H1 (cell line): ENCODE measurements around the gene MGAT5B. TPM values are rescaled to one million over a fixed set of nuclear protein-coding genes. Genes with fewer than 3 reads are reported as not detected.

Experiments used
- CTCF ChIA-PET: fragments of 300-600 bp; sonication (Branson Sonifier 250); formaldehyde crosslinking; loops from one replicate; lab custom pipeline; 2021; ENCODE audit not compliant: partially characterized antibody; lab: Charles Lee
- POLR2A ChIA-PET: fragments of 300-600 bp; sonication (Branson Sonifier 250); formaldehyde crosslinking; loops from one replicate; lab custom pipeline; 2021; ENCODE audit warnings: inconsistent platforms; ENCODE audit not compliant: partially characterized antibody; lab: Charles Lee
- DNase-seq, 2 experiments: peaks; one replicate each; pipeline versions ENCODE4 v3.0.0 to v3.0.0-alpha.2; 2010 to 2022; ENCODE audit warnings: low spot score in 2 of 2, low read depth in 1 of 2, mixed read lengths in 1 of 2
- FAIRE-seq: peaks from 2 replicates; lab custom pipeline; 2011; peaks lifted over from hg19 to GRCh38; lab: Jason Lieb, UNC
- H2AFZ ChIP-seq: 2 replicates; pipeline ENCODE4 v1.8.1; 2012; ENCODE audit warnings: low read length, inconsistent platforms
- H2AK5ac ChIP-seq: 2 replicates; pipeline ENCODE4 v1.6.1; 2013; ENCODE audit warnings: low read depth, low read length
- H2BK120ac ChIP-seq: replicated peaks from 2 replicates; pipeline ENCODE3; 2013; ENCODE audit warnings: low read depth, low read length, inconsistent platforms
- H2BK12ac ChIP-seq: 2 replicates; pipeline ENCODE4 v1.6.1; 2013; ENCODE audit warnings: low read depth, low read length
- H2BK15ac ChIP-seq: 2 replicates; pipeline ENCODE4 v1.6.1; 2013; ENCODE audit warnings: low read length
- H2BK20ac ChIP-seq: 2 replicates; pipeline ENCODE4 v1.6.1; 2013; ENCODE audit warnings: low read length
- H2BK5ac ChIP-seq: 2 replicates; pipeline ENCODE4 v1.6.1; 2013; ENCODE audit warnings: low read depth, low read length
- H3K14ac ChIP-seq: 2 replicates; pipeline ENCODE4 v1.6.1; 2013; ENCODE audit warnings: inconsistent platforms; ENCODE audit not compliant: insufficient read length
- H3K18ac ChIP-seq: 2 replicates; pipeline ENCODE4 v1.6.1; 2013; ENCODE audit warnings: low read length; ENCODE audit errors: extremely low read depth
- H3K23ac ChIP-seq: 2 replicates; pipeline ENCODE4 v1.6.1; 2013; ENCODE audit warnings: inconsistent platforms; ENCODE audit not compliant: insufficient read length
- H3K23me2 ChIP-seq: 2 replicates; pipeline ENCODE4 v1.6.1; 2013; ENCODE audit warnings: low read depth, low read length
- H3K27ac ChIP-seq: 2 replicates; pipeline ENCODE4 v1.6.1; 2011; ENCODE audit warnings: low read depth, low read length, inconsistent platforms
- H3K27me3 ChIP-seq, 4 experiments: replicated peaks in 1 of 4; 1 replicate in 1 of 4; 2 replicates in 3 of 4; pipeline versions ENCODE4 v1.6.1 to v1.8.1; 2011 to 2013; ENCODE audit warnings: low read length in 3 of 4, mild to moderate bottlenecking in 3 of 4, inconsistent platforms in 2 of 4, mixed read lengths in 2 of 4, moderate library complexity in 1 of 4; ENCODE audit not compliant: control insufficient read depth in 3 of 4, insufficient read depth in 3 of 4; ENCODE audit errors: extremely low read depth in 1 of 4
- H3K36me3 ChIP-seq, 4 experiments: 2 replicates each; pipeline versions ENCODE4 v1.6.1 to v1.8.1; 2011 to 2013; ENCODE audit warnings: mild to moderate bottlenecking in 4 of 4, low read length in 3 of 4, moderate library complexity in 2 of 4, control low read depth in 1 of 4, inconsistent platforms in 1 of 4; ENCODE audit not compliant: insufficient read depth in 4 of 4, control insufficient read depth in 2 of 4
- H3K4ac ChIP-seq: replicated peaks from 2 replicates; pipeline ENCODE3; 2013; ENCODE audit warnings: low read length, low read depth, mixed read lengths, inconsistent platforms; ENCODE audit not compliant: insufficient read length
- H3K4me1 ChIP-seq, 4 experiments: replicated peaks in 1 of 4; 1 replicate in 1 of 4; 2 replicates in 3 of 4; pipeline versions ENCODE4 v1.6.1 to v1.8.1; 2011 to 2013; ENCODE audit warnings: low read length in 3 of 4, inconsistent platforms in 2 of 4, mixed read lengths in 1 of 4; ENCODE audit not compliant: insufficient read depth in 4 of 4, control insufficient read depth in 3 of 4
- H3K4me2 ChIP-seq, 2 experiments: 2 replicates each; pipeline versions ENCODE4 v1.6.1 to v1.8.1; 2011 to 2013; ENCODE audit warnings: low read depth in 2 of 2, low read length in 2 of 2, control low read depth in 1 of 2, inconsistent platforms in 1 of 2, mild to moderate bottlenecking in 1 of 2; ENCODE audit not compliant: insufficient read depth in 1 of 2
- H3K4me3 ChIP-seq, 4 experiments: fragments of 200-600, 300-600 bp in 1 of 4; sonication (generic), shearing (Covaris generic), sonication (Bioruptor Twin) in 1 of 4; 2 replicates each; pipeline versions ENCODE4 v1.5.1 to v1.8.1; 2011 to 2016; ENCODE audit warnings: low read length in 4 of 4, low read depth in 3 of 4, control low read depth in 2 of 4, inconsistent platforms in 2 of 4, mild to moderate bottlenecking in 2 of 4, mixed read lengths in 1 of 4, moderate library complexity in 1 of 4; ENCODE audit not compliant: insufficient read depth in 2 of 4; ENCODE audit errors: extremely low read depth in 1 of 4
- H3K56ac ChIP-seq: replicated peaks from 2 replicates; pipeline ENCODE3; 2013; ENCODE audit warnings: low read depth, mild to moderate bottlenecking, mixed read lengths, low read length, inconsistent platforms; ENCODE audit not compliant: insufficient read length
- H3K79me1 ChIP-seq: 2 replicates; pipeline ENCODE4 v1.6.1; 2013; ENCODE audit warnings: low read depth, low read length, control low read depth
- H3K79me2 ChIP-seq, 2 experiments: 2 replicates each; pipeline versions ENCODE4 v1.6.1 to v1.8.1; 2012 to 2013; ENCODE audit warnings: low read length in 2 of 2, mild to moderate bottlenecking in 2 of 2, inconsistent platforms in 1 of 2; ENCODE audit not compliant: insufficient read depth in 2 of 2, control insufficient read depth in 1 of 2
- H3K9ac ChIP-seq, 4 experiments: replicated peaks in 1 of 4; 1 replicate in 1 of 4; 2 replicates in 3 of 4; pipeline versions ENCODE4 v1.6.1 to v1.8.1; 2011 to 2013; ENCODE audit warnings: low read depth in 3 of 4, low read length in 3 of 4, control low read depth in 2 of 4, mild to moderate bottlenecking in 2 of 4, moderate library complexity in 2 of 4, inconsistent platforms in 1 of 4; ENCODE audit errors: extremely low read depth in 1 of 4
- H3K9me3 ChIP-seq, 2 experiments: 2 replicates each; pipeline versions ENCODE4 v1.6.1 to v1.8.1; 2012 to 2013; ENCODE audit warnings: mild to moderate bottlenecking in 2 of 2, moderate library complexity in 2 of 2, control low read depth in 1 of 2, inconsistent platforms in 1 of 2, low read depth in 1 of 2, low read length in 1 of 2, mixed read lengths in 1 of 2; ENCODE audit not compliant: insufficient read depth in 2 of 2
- H4K20me1 ChIP-seq, 2 experiments: replicated peaks in 1 of 2; 2 replicates each; pipeline versions ENCODE3 to v1.8.1; 2011 to 2013; ENCODE audit warnings: inconsistent platforms in 2 of 2, low read length in 2 of 2, mild to moderate bottlenecking in 1 of 2; ENCODE audit not compliant: insufficient read depth in 2 of 2, control insufficient read depth in 1 of 2
- H4K5ac ChIP-seq: 2 replicates; pipeline ENCODE4 v1.6.1; 2013; ENCODE audit warnings: low read length, low read depth, mixed read lengths, inconsistent platforms; ENCODE audit not compliant: insufficient read length
- H4K8ac ChIP-seq: 2 replicates; pipeline ENCODE4 v1.8.0; 2013; ENCODE audit warnings: mild to moderate bottlenecking, moderate library complexity, low read length, inconsistent platforms; ENCODE audit not compliant: insufficient read depth; ENCODE audit errors: extremely low read depth
- H4K91ac ChIP-seq: replicated peaks from 2 replicates; pipeline ENCODE3; 2013; ENCODE audit warnings: low read length, mixed read lengths, inconsistent platforms; ENCODE audit not compliant: insufficient read length
- CBX5 ChIP-seq: fragments of 300-800, 300-1000 bp; sonication (generic); IDR thresholded peaks from 2 replicates; pipeline ENCODE4 v1.7.1; 2016; ENCODE audit warnings: antibody characterized with exemption, low read length, low read depth
- CBX8 ChIP-seq: fragments of 300-800, 300-1000 bp; sonication (generic); IDR thresholded peaks from 2 replicates; pipeline ENCODE4 v1.7.1; 2016; ENCODE audit warnings: low read depth, low read length, borderline replicate concordance
- CEBPB ChIP-seq: IDR thresholded peaks from 2 replicates; pipeline ENCODE4 v1.6.1; 2012; ENCODE audit warnings: low read depth, low read length
- CHD2 ChIP-seq: IDR thresholded peaks from 2 replicates; pipeline ENCODE4 v1.6.1; 2012; ENCODE audit warnings: low read length, improper control_type of control experiment
- CTBP2 ChIP-seq: IDR thresholded peaks from 2 replicates; pipeline ENCODE4 v1.7.0; 2011; ENCODE audit warnings: borderline replicate concordance, mild to moderate bottlenecking, moderate library complexity, mixed read lengths, low read length; ENCODE audit not compliant: insufficient read depth, insufficient read length
- GABPA ChIP-seq: IDR thresholded peaks from 2 replicates; pipeline ENCODE4 v1.6.1; 2011; ENCODE audit warnings: mild to moderate bottlenecking, low read length, moderate library complexity, borderline replicate concordance; ENCODE audit not compliant: insufficient read depth
- HDAC2 ChIP-seq, 2 experiments: fragments of 300-600 bp in 1 of 2; sonication (generic) in 1 of 2; IDR thresholded peaks; 2 replicates each; pipeline ENCODE4 v1.6.1; 2011 to 2012; ENCODE audit warnings: low read depth in 2 of 2, low read length in 2 of 2, mild to moderate bottlenecking in 2 of 2, moderate library complexity in 2 of 2, borderline replicate concordance in 1 of 2, inconsistent platforms in 1 of 2
- RBBP5 ChIP-seq: IDR thresholded peaks from 2 replicates; pipeline ENCODE4 v1.7.1; 2012; ENCODE audit warnings: low read depth, mild to moderate bottlenecking, inconsistent platforms, low read length, moderate library complexity, borderline replicate concordance
- SIN3A ChIP-seq, 2 experiments: IDR thresholded peaks in 1 of 2; conservative IDR thresholded peaks in 1 of 2; 2 replicates each; pipeline ENCODE4 v1.6.1; 2011 to 2012; ENCODE audit warnings: low read length in 2 of 2, improper control_type of control experiment in 1 of 2, low read depth in 1 of 2, mild to moderate bottlenecking in 1 of 2
- SIX5 ChIP-seq: IDR thresholded peaks from 2 replicates; pipeline ENCODE4 v1.6.1; 2011; ENCODE audit warnings: mild to moderate bottlenecking, low read depth, low read length
- SP4 ChIP-seq: IDR thresholded peaks from 2 replicates; pipeline ENCODE4 v1.6.1; 2012; ENCODE audit warnings: low read length, inconsistent platforms
- SRF ChIP-seq: IDR thresholded peaks from 2 replicates; pipeline ENCODE4 v1.6.1; 2011; ENCODE audit warnings: mild to moderate bottlenecking, low read depth, low read length, moderate library complexity
- TCF12 ChIP-seq: IDR thresholded peaks from 2 replicates; pipeline ENCODE4 v1.6.1; 2011; ENCODE audit warnings: low read depth, mild to moderate bottlenecking, low read length
- ZNF274 ChIP-seq: IDR thresholded peaks from 2 replicates; pipeline ENCODE4 v1.7.0; 2012; ENCODE audit warnings: low read length, borderline replicate concordance; ENCODE audit errors: extremely low read depth
- WGBS, 2 experiments: shearing (Covaris generic) in 1 of 2; methylation state at CpG; one replicate each; pipeline versions ENCODE4 v1.1.6 to v1.1.7; 2013 to 2015; ENCODE audit warnings: low lambda C conversion rate in 2 of 2, mixed read lengths in 2 of 2, inconsistent platforms in 1 of 2, low coverage in 1 of 2, missing lambda C conversion rate in 1 of 2; ENCODE audit not compliant: insufficient replicate concordance in 2 of 2, insufficient coverage in 1 of 2, insufficient read length in 1 of 2; ENCODE audit errors: extremely low coverage in 1 of 2, missing lambda C conversion rate in 1 of 2; 5-methylcytosine and 5-hydroxymethylcytosine counted together
- polyA plus RNA-seq, 7 experiments: library from polyadenylated mRNA; depleted of rRNA in 3 of 7; stranded (reverse) in 5 of 7; unstranded in 2 of 7; fragments of >200 nt in 5 of 7; fragments of 200-250 nt in 2 of 7; gene quantifications; 1 replicate in 5 of 7; 2 replicates in 1 of 7; 4 replicates in 1 of 7; pipeline versions ENCODE4 v1.2.1 to v1.2.3, GENCODE V29; 2011 to 2013; ENCODE audit warnings: missing spikeins in 2 of 7, mixed read lengths in 2 of 7
- total RNA-seq: library from RNA; stranded (reverse); fragmentation: NEBNext Ultra II Directional; extraction: Animal tissue kit (Norgen Biotek cat#: 25700); gene quantifications from 2 replicates; pipeline ENCODE4 v1.2.1, GENCODE V29; 2021

MGAT5B gene
- total and polyA plus RNA-seq, 2 of the 8 experiments (the other 6 are each of a cell fraction or from before 2014, with no cell fraction given), result 7.9 to 8.2 TPM

GRCh38 chr17:76986365-76986764 lies 118.2 kb downstream of the MGAT5B start:
- H2AK5ac ChIP-seq, result peak overlapping the region; percentile 75; the same call in 1 of the 2 replicates
- FAIRE-seq (no peak), DNase-seq (no peak)
- no peak overlapping the region for H3K56ac ChIP-seq
- H3K4me2 ChIP-seq, result no peak overlapping the region
- H4K20me1 ChIP-seq, result no peaks in the 10 kb centered on the region
- ChIA-PET POLR2A (interaction anchor here (0.8 kb wide), 1 partner anchor 17 kb away, joined by 4 read pairs; no protein-coding TSS in a partner anchor), CTCF (interaction anchor here (0.5 kb wide), 1 partner anchor 74 kb away, joined by 4 read pairs; no protein-coding TSS in a partner anchor)
- H4K91ac ChIP-seq, result no peak overlapping the region
- no peak overlapping the region for H2AFZ ChIP-seq
- no peaks in the 10 kb centered on the region for H3K9me3 ChIP-seq
- no peak overlapping the region for H3K4ac ChIP-seq
- H3K27me3 ChIP-seq, result peaks cover 0 to 2% (median 0%) of the 10 kb centered on the region in 4 experiments; a peak in 3 of 7 replicates
- no peak overlapping the region for H2BK12ac ChIP-seq
- H3K79me1 ChIP-seq, result no peaks in the 10 kb centered on the region
- H3K79me2 ChIP-seq, result no peaks in the 10 kb centered on the region
- H2BK20ac ChIP-seq, result no peak overlapping the region
- H2BK5ac ChIP-seq, result no peak overlapping the region
- H3K4me1 ChIP-seq, result peaks cover 2 to 12% (median 5%) of the 10 kb centered on the region in 4 experiments; a peak in 6 of 7 replicates
- no peak overlapping the region for H4K8ac ChIP-seq
- H3K27ac ChIP-seq, result no peak overlapping the region
- H3K18ac ChIP-seq, result no peak overlapping the region
- H2BK15ac ChIP-seq, result no peak overlapping the region
- no peak overlapping the region for H3K4me3 ChIP-seq
- no peak overlapping the region for H2BK120ac ChIP-seq
- 82% methylated on average over 8 of the region's 8 CpGs; no CpG with 5 or more reads in 1 of the 2 experiments for WGBS, 2 experiments
- H3K14ac ChIP-seq, result no peak overlapping the region
- H3K9ac ChIP-seq, result no peak overlapping the region
- H3K23ac ChIP-seq, result no peak overlapping the region
- no peaks in the 10 kb centered on the region for H3K23me2 ChIP-seq
- H4K5ac ChIP-seq, result no peak overlapping the region
- no peaks in the 10 kb centered on the region for H3K36me3 ChIP-seq
- no peak for TF ChIP-seq SP4
- no peak for TF ChIP-seq RBBP5
- no peak for TF ChIP-seq CEBPB
- TF ChIP-seq CHD2, result no peak
- TF ChIP-seq ZNF274, result no peak
- no peak for TF ChIP-seq HDAC2 (IDR thresholded peaks at IDR 0.05; ENCODE audit: borderline replicate concordance in 1 of 2, low read depth in 2 of 2, low read length in 2 of 2)
- TF ChIP-seq TCF12, result no peak
- no peak for TF ChIP-seq CTBP2
- no peak for TF ChIP-seq CBX8
- TF ChIP-seq CBX5, result no peak
- no peak for TF ChIP-seq SRF
- no peak for TF ChIP-seq SIN3A (conservative IDR thresholded peaks at IDR 0.05 in 1 of 2, IDR thresholded peaks at IDR 0.05 in 1 of 2; ENCODE audit: low read depth in 1 of 2, low read length in 2 of 2)
- TF ChIP-seq GABPA, result no peak
- TF ChIP-seq SIX5, result no peak
